Raji (cell line): Measurements from ENCODE around the gene TAPBPL.

Source experiments
- POLR2A ChIP-seq: IDR thresholded peaks from 2 replicates; pipeline ENCODE4 v1.6.1; 2011; ENCODE audit warnings: low read depth, low read length, control low read depth; ENCODE audit not compliant: insufficient read depth

TAPBPL gene

DNA sequence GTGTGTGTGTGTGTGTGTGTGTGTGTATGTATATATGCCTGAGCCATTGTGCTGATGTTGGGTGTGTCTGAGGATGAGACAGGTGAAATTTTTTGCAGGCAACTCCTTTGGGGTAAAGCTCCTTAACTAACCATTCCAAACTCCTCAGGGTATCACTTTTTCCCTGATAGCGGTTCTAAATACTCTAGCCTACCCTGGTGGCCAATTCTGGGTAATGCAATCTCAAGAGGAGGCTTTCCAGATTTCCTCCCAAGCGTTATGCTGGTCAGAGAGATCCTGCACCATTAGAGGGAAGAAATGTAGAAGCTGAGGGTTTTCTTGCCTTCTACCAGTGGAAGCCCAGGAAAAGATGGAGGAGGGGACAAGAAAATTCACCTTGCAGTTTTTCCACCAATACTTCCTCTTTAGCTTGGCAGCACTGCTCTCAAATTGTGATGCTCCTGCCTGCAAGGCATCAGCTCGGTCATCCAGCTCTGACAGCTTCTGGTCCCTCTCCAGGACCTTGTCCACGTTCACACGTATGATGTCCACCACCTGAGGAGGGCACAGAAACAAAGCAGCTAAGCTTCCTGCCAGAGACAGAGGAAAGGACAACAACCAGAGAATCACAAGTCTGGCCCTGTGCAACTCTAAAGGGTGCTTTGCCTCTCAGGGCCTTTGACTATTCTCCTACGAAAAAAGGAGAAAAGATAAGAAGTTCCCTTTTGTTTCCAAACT lies 13.8 kb downstream of the TAPBPL start:
- no peak for TF ChIP-seq POLR2A

DNA sequence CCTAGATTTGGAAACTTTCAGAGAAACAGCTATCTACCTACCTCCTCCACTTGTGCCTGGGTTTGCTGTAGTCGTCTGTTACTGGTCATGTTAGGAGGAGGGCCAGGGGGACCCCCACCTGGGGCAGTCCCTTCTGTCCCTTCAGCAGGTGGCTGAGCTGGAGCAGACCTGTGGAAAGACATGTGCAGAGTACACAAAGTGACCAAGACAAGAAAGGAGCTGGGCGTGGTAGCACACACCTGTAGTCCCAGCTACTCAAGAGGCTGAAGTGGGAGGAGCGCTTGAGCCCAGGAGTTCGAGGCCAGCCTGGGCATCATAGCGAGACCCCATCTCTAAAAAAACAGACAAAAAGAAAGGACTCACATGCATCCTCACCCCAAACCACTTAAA lies 14.3 kb downstream of the TAPBPL start:
- TF ChIP-seq POLR2A: no peak

GRCh38 chr12:6466751-6467150 lies 14.9 kb downstream of the TAPBPL start:
- 0 out of 2 replicates have a peak, but pooled peaks have one; percentile 18 for TF ChIP-seq POLR2A

GRCh38 chr12:6468283-6468575 lies 16.4 kb downstream of the TAPBPL start:
- TF ChIP-seq POLR2A: no peak

DNA sequence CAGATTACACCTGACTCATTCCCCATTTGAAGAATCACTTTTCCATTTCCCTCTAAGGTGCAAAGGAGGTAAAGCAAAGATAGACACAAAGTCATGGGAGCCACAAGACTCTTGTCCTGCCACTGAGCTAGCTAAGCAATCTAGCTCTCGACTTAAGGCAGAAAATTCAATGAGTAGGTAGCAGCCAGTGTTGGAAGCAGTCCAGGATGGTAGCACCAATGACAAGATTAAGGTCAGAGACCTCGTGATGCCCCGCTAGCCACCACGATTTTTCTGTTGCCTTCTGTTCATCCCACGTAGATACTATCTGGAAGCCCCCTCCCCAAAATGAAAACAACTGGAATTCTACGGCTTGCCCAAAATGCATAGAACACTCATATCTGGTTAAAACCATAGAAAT lies 17.2 kb downstream of the TAPBPL start:
- TF ChIP-seq POLR2A: no peak

DNA sequence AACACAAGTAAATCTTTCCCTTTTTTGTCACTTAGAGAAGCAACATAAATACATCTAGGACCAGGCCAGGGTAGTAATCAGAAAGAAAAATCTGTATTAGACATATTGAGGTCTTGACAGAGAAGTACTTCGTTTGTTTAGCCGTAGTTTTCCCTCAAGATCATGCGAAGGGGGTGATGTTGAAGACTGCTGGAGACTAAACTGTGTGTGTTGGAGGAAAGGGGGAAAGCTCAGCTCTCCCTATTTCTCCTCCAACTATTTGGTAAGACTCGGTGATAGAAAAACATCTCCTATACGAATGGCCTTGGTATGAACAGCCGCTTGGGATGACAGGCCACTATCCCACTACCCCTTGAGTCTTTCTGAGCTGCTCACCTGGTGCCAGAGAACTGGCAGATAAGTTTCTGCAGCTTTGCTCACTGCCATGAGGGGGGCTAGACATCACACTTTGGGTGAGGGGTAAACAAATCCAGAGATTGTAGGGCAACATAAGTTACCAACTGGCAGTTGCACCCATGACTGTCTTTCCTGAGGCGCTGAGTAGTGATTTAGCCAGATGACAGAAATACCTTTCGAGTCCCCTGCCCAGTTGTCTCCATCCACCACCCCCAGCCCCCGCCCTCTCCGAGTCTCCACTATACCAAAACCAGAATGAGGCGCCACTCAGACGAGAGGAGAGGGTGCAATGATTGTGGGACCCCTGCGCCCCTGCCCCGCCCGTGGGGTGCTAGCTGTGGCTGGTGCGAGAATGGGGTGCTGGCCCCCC lies 17.9 kb downstream of the TAPBPL start:
- TF ChIP-seq POLR2A: no peak

GRCh38 chr12:6470375-6471163 lies 18.7 kb downstream of the TAPBPL start, which contains the start of gene VAMP1:
VAMP1 (minus strand) TSS chr12:6470677; CDS start chr12:6470531, 146 bp downstream.
- TF ChIP-seq POLR2A: peak; percentile 100

- TF ChIP-seq POLR2A: no peak
These were observed 20.1 kb downstream of the TAPBPL start for GRCh38 chr12:6471989-6472360.

- no peak for TF ChIP-seq POLR2A
These were observed 20.6 kb downstream of the TAPBPL start for GRCh38 chr12:6472491-6472890.

DNA sequence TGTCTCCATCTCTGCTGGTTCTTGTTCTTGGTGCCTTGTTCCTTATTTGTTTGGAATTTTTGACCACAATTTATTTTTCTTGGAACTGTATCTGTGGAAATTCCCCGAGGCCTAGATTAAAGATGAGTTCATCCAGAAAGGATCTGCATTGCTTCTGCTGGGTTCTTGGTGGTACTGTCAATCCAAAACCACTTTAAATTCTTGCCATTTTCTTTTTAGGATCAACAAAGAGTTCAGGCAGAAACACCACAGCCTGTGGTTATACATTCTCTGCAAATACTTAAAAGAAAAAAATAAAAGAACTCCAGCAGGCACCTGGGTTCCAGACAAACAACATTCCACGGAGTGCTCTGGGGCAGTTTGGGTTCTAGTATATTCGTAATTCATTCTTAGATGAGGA lies 24.6 kb downstream of the TAPBPL start:
- TF ChIP-seq POLR2A: no peak

- no peak for TF ChIP-seq POLR2A
These were observed 26.6 kb downstream of the TAPBPL start for GRCh38 chr12:6478416-6478815.

DNA sequence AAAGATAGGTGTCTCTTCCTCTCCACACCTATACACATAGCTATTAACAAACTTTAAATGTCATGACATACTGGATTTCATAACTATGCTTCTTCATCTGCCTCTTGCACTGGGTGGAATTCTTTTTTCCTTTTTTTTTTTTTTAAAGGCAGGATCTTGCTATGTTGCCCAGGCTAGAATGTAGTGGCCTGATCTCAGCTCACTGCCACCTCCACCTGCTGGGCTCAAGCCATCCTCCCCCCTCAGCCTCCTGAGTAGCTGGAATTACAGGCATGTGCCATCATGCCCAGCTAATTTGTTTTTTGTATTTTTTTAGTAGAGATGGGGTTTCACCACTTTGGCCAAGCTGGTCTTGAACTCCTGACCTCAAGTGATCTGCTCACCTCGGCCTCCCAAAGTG lies 36.4 kb downstream of the TAPBPL start:
- no peak for TF ChIP-seq POLR2A

DNA sequence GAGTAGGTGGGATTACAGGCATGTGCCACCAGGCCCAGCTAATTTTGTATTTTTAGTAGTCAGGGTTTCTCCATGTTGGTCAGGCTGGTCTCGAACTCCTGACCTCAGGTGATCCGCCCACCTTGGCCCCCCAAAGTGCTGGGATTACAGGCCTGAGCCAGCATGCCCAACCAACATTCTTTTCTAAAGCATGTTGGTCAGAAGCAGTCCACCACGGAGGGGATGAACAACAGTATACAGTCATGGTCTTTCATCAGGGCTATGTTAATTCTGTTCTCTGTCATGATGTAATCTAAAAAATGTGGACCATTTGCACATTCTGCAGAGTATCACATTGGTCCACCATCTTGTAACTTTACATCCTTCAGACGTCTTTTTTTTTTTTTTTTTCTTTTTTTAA lies 37.6 kb downstream of the TAPBPL start:
- TF ChIP-seq POLR2A: no peak

DNA sequence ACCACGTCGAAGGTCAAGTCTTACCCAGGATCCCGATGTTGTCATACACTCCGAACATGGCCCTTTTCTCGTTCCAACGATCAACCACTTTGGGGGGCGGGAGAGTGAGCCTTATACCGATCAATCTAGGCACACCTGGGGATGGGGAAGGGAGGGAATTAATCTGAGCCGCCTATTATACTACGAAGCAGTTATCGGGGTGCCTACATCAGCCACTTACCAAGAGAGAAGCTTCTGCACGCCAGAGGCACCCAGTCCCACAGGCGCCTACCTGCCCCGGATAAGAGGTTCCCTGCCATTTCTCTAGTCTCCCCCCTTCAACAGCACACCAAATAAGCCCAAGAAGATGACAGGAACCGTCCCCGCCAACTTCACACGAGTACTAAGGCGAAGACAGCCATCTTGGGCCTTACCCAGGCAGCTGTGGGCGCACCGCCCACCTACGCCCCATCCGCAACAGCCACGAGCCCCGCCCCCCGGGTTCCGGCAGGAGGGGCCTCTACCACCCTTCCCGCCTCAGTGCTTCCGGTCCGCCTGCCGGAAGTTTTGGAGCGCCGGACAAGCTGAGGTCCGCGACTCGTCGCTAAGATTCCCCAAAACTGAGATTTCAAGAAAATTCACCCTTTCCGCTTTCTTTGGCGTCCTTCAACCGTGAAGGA lies 41.1 kb downstream of the TAPBPL start, which contains the start of gene MRPL51:
Gene MRPL51 (minus strand): TSS at position 425 of the 659 bp plus-strand sequence. CDS start 126 bp downstream, at position 299.
- peak; percentile 81 for TF ChIP-seq POLR2A
